Kidney epithelial cell (primary cell): ENCODE results near the gene GIPC1. TPM values are rescaled to one million over a fixed set of nuclear protein-coding genes. Genes with fewer than 3 reads are reported as not detected.
A peak's percentile ranks its signal among the peaks of the same experiment; 100 is the strongest.

ENCODE experiments used
- DNase-seq: peaks from one replicate; pipeline ENCODE4 v3.0.0-alpha.2; 2010; ENCODE audit warnings: low read depth
- H3K27me3 ChIP-seq: 2 replicates; pipeline ENCODE4 v1.6.0; 2011; ENCODE audit warnings: low read length; ENCODE audit not compliant: control insufficient read depth, insufficient read depth
- H3K36me3 ChIP-seq: 2 replicates; pipeline ENCODE4 v1.5.1; 2011; ENCODE audit warnings: low read length; ENCODE audit not compliant: control insufficient read depth, insufficient read depth
- H3K4me3 ChIP-seq: 2 replicates; pipeline ENCODE4 v1.5.1; 2011; ENCODE audit warnings: low read depth, mild to moderate bottlenecking, control low read depth, low read length
- CTCF ChIP-seq: IDR thresholded peaks from 2 replicates; pipeline ENCODE4 v1.5.1; 2011; ENCODE audit warnings: mild to moderate bottlenecking, moderate library complexity, low read length, control low read depth, inconsistent platforms; ENCODE audit not compliant: insufficient read depth, poor library complexity, severe bottlenecking
- total RNA-seq: library from RNA; depleted of rRNA; stranded (reverse); fragments of >200 nt; gene quantifications from 2 replicates; pipeline ENCODE4 v1.2.3, GENCODE V29; 2015

The GIPC1 gene
- total RNA-seq, 1 donor from 2014 or later = 188 TPM

- H3K36me3 ChIP-seq = no peaks in the 10 kb centered on the region
- TF ChIP-seq CTCF = no peak
- H3K4me3 ChIP-seq = peak overlapping the region; percentile 71
- no peaks in the 10 kb centered on the region for H3K27me3 ChIP-seq
- DNase-seq = no peak
Observed at GRCh38 chr19:14433554-14434501, 62.1 kb downstream of the GIPC1 start.

GRCh38 chr19:14432791-14433553 lies 63.0 kb downstream of the GIPC1 start, which contains the start of gene PKN1:
Gene PKN1, plus strand, starts transcription at chr19:14433306. Its CDS starts 216 bp downstream, at chr19:14433522.
- H3K27me3 ChIP-seq = no peaks in the 10 kb centered on the region
- peak within 1 kb of the TSS; percentile 71 for H3K4me3 ChIP-seq
- no peaks in the 10 kb centered on the region for H3K36me3 ChIP-seq
- no peak for TF ChIP-seq CTCF
- DNase-seq = no peak

GRCh38 chr19:14430712-14431111 lies 65.2 kb downstream of the GIPC1 start:
- DNase-seq = no peak
- Histone ChIP-seq H3K4me3 (no peak overlapping the region), H3K27me3 (no peaks in the 10 kb centered on the region), H3K36me3 (no peaks in the 10 kb centered on the region)
- no peak for TF ChIP-seq CTCF

- Histone ChIP-seq H3K36me3 (no peaks in the 10 kb centered on the region), H3K27me3 (no peaks in the 10 kb centered on the region), H3K4me3 (no peak overlapping the region)
- DNase-seq = no peak
- no peak for TF ChIP-seq CTCF
Observed at GRCh38 chr19:14428882-14429416, 67.0 kb downstream of the GIPC1 start.

Other genes starting within 250 kb of the GIPC1 start
- 24.7 and 28.2 TPM in 2 replicates for gene ADGRE5, start 114.7 kb downstream of the GIPC1 start, total RNA-seq
- 96.4 and 111 TPM in 2 replicates for gene DDX39A, start 76.8 kb downstream of the GIPC1 start, total RNA-seq
- 230 and 256 TPM in 2 replicates for gene PKN1, start 62.8 kb downstream of the GIPC1 start, total RNA-seq
- 5.5 and 6.9 TPM in 2 replicates for gene PTGER1, start 20.8 kb downstream of the GIPC1 start, total RNA-seq
- gene DNAJB1, start 22.3 kb upstream of the GIPC1 start, total RNA-seq = 58.1 and 64.7 TPM in 2 replicates
- gene TECR, start 33.5 kb upstream of the GIPC1 start, total RNA-seq = 52.8 and 55.0 TPM in 2 replicates
- gene NDUFB7, start 75.9 kb upstream of the GIPC1 start, total RNA-seq = 350 and 363 TPM in 2 replicates
- 0.08 TPM in 1 of 2 replicates, not detected in the other for gene CLEC17A, start 87.0 kb upstream of the GIPC1 start, total RNA-seq
- gene ADGRE3, start 178.7 kb upstream of the GIPC1 start, total RNA-seq = not detected in 2 replicates
- 9.0 and 14.5 TPM in 2 replicates for gene ZNF333, start 193.9 kb upstream of the GIPC1 start, total RNA-seq